Endothelial cell of umbilical vein (primary cell): ENCODE measurements around the gene MTNR1B. TPM values are rescaled to one million over a fixed set of nuclear protein-coding genes. Genes with fewer than 3 reads are reported as not detected.
A peak's percentile ranks its signal among the peaks of the same experiment; 100 is the strongest.

Experiments used
- BruUV-seq: library from RNA; stranded (reverse); fragments of 400-500 nt; replicated peaks from 2 replicates; lab custom pipeline; 2021; lab: Mats Ljungman, UMichigan
- CTCF ChIA-PET: fragments of 300-600, 350-600 bp; sonication (Branson Sonifier 250); formaldehyde crosslinking; loops from one replicate; lab custom pipeline; 2021; ENCODE audit warnings: antibody characterized with exemption, inconsistent platforms; lab: Charles Lee
- POLR2A ChIA-PET: fragments of 300-600, 350-600 bp; sonication (Branson Sonifier 250); formaldehyde crosslinking; loops from one replicate; lab custom pipeline; 2021; ENCODE audit warnings: antibody characterized with exemption, inconsistent platforms; lab: Charles Lee
- DNase-seq: peaks from one replicate; pipeline ENCODE4 v3.0.0-alpha.2; 2011; ENCODE audit warnings: low read depth, low spot score
- FAIRE-seq: peaks from 2 replicates; lab custom pipeline; 2011; peaks lifted over from hg19 to GRCh38; lab: Jason Lieb, UNC
- H2AFZ ChIP-seq: 2 replicates; pipeline ENCODE4 v1.6.0; 2012; ENCODE audit warnings: low read depth, low read length, control low read depth, inconsistent platforms
- H3K27ac ChIP-seq: 2 replicates; pipeline ENCODE4 v1.5.1; 2011; ENCODE audit warnings: low read depth, mild to moderate bottlenecking, control low read depth, low read length, moderate library complexity; ENCODE audit not compliant: insufficient read depth
- H3K27me3 ChIP-seq, 2 experiments: 2 replicates each; pipeline versions ENCODE4 v1.6.0 to v1.6.1; 2011; ENCODE audit warnings: low read length in 2 of 2, mixed read lengths in 1 of 2; ENCODE audit not compliant: control insufficient read depth in 2 of 2, insufficient read depth in 2 of 2
- H3K36me3 ChIP-seq, 2 experiments: 2 replicates in 1 of 2; 3 replicates in 1 of 2; pipeline ENCODE4 v1.5.1; 2011; ENCODE audit warnings: low read length in 2 of 2, mild to moderate bottlenecking in 1 of 2, moderate library complexity in 1 of 2; ENCODE audit not compliant: control insufficient read depth in 2 of 2, insufficient read depth in 2 of 2; ENCODE audit errors: extremely low read depth in 1 of 2
- H3K4me1 ChIP-seq: 3 replicates; pipeline ENCODE4 v1.5.1; 2011; ENCODE audit warnings: mild to moderate bottlenecking, low read length; ENCODE audit not compliant: control insufficient read depth, insufficient read depth; ENCODE audit errors: extremely low read depth
- H3K4me2 ChIP-seq: 2 replicates; pipeline ENCODE4 v1.6.1; 2011; ENCODE audit warnings: low read length, control low read depth, mixed read lengths; ENCODE audit not compliant: insufficient read depth
- H3K4me3 ChIP-seq, 3 experiments: fragments of 200-600 bp in 1 of 3; sonication (generic), shearing (Covaris generic) in 1 of 3; replicated peaks in 1 of 3; 2 replicates each; pipeline ENCODE4 v1.5.1; 2011 to 2016; ENCODE audit warnings: control low read depth in 3 of 3, low read length in 3 of 3, mild to moderate bottlenecking in 2 of 3, inconsistent platforms in 1 of 3, low read depth in 1 of 3, moderate library complexity in 1 of 3; ENCODE audit not compliant: insufficient read depth in 1 of 3
- H3K79me2 ChIP-seq: 2 replicates; pipeline ENCODE4 v1.6.0; 2012; ENCODE audit warnings: low read length, inconsistent platforms; ENCODE audit not compliant: control insufficient read depth, insufficient read depth
- H3K9ac ChIP-seq: replicated peaks from 2 replicates; pipeline ENCODE3; 2011; ENCODE audit warnings: low read length, control low read depth; ENCODE audit not compliant: insufficient read depth; ENCODE audit errors: extremely low read depth
- H3K9me1 ChIP-seq: replicated peaks from 3 replicates; pipeline ENCODE4 v1.6.0; 2011; ENCODE audit warnings: mild to moderate bottlenecking, low read length; ENCODE audit not compliant: control insufficient read depth, insufficient read depth; ENCODE audit errors: extremely low read depth
- H3K9me3 ChIP-seq: replicated peaks from 2 replicates; pipeline ENCODE4 v1.5.1; 2012; ENCODE audit warnings: low read length, inconsistent platforms; ENCODE audit not compliant: control insufficient read depth, insufficient read depth
- H4K20me1 ChIP-seq: replicated peaks from 2 replicates; pipeline ENCODE3; 2011; ENCODE audit warnings: mild to moderate bottlenecking, low read length; ENCODE audit not compliant: control insufficient read depth, insufficient read depth; ENCODE audit errors: extremely low read depth
- CTCF ChIP-seq, 2 donors: IDR thresholded peaks; 1 replicate in 1 of 2; 2 replicates in 1 of 2; pipeline ENCODE4 v1.5.1; 2011; ENCODE audit warnings: low read length in 2 of 2, mild to moderate bottlenecking in 2 of 2, moderate library complexity in 2 of 2, control low read depth in 1 of 2, inconsistent platforms in 1 of 2, low read depth in 1 of 2; ENCODE audit not compliant: insufficient read depth in 1 of 2; ENCODE audit errors: extremely low read depth in 1 of 2
- EZH2 ChIP-seq: IDR thresholded peaks from 2 replicates; pipeline ENCODE4 v1.6.1; 2012; ENCODE audit warnings: borderline replicate concordance, low read depth, mild to moderate bottlenecking, moderate library complexity, low read length, inconsistent platforms; ENCODE audit not compliant: severe bottlenecking
- FOS ChIP-seq: IDR thresholded peaks from 2 replicates; pipeline ENCODE4 v1.6.1; 2011; ENCODE audit warnings: mild to moderate bottlenecking, low read length, moderate library complexity, borderline replicate concordance; ENCODE audit not compliant: insufficient read depth
- GATA2 ChIP-seq: IDR thresholded peaks from 2 replicates; pipeline ENCODE4 v1.7.0; 2011; ENCODE audit warnings: low read depth, mild to moderate bottlenecking, moderate library complexity, mixed read lengths, low read length; ENCODE audit not compliant: insufficient read length, insufficient read depth
- JUN ChIP-seq: IDR thresholded peaks from 2 replicates; pipeline ENCODE4 v1.6.1; 2011; ENCODE audit warnings: borderline replicate concordance, low read depth; ENCODE audit not compliant: insufficient read length, insufficient read depth
- MYC ChIP-seq: IDR thresholded peaks from one replicate; pipeline ENCODE4 v1.6.1; 2011; ENCODE audit warnings: mild to moderate bottlenecking, low read depth, low read length
- POLR2A ChIP-seq: IDR thresholded peaks from 2 replicates; pipeline ENCODE4 v1.6.1; 2012; ENCODE audit warnings: low read depth, mild to moderate bottlenecking, control low read depth, low read length
- POLR2AphosphoS5 ChIP-seq: IDR thresholded peaks from 2 replicates; pipeline ENCODE4 v1.6.1; 2012; ENCODE audit warnings: low read depth, mild to moderate bottlenecking, control low read depth, low read length, moderate library complexity; ENCODE audit not compliant: insufficient read depth
- dilution Hi-C: fragments of 300-500 bp; cut with MboI; formaldehyde crosslinking; loops from one replicate; pipeline ENCODE4 v1.15.0; 2019; ENCODE audit warnings: low sequenced_read_pairs; ENCODE audit not compliant: extremely low pct_ligation_motif_present
- intact Hi-C: fragments of 100-400 bp; cut with micrococcal nuclease; formaldehyde crosslinking; loops from one replicate; pipeline ENCODE4 v1.10.0; 2022
- polyA plus RNA-seq, 4 experiments: library from polyadenylated mRNA; depleted of rRNA in 3 of 4; stranded (reverse) in 3 of 4; unstranded in 1 of 4; fragments of >200 nt; gene quantifications; 2 replicates each; pipeline versions ENCODE4 v1.2.1 to v1.2.3, GENCODE V29; 2011 to 2012; ENCODE audit warnings: missing spikeins in 1 of 4
- total RNA-seq: library from RNA; stranded (reverse); gene quantifications from 2 replicates; pipeline ENCODE4 v1.2.3, GENCODE V29; 2021
- TF ChIP-seq, protein P1 (sequence below): IDR thresholded peaks from 2 replicates; pipeline ENCODE4 v1.6.1; 2011; ENCODE audit not compliant: insufficient read depth, insufficient read length

MTNR1B gene
- total and polyA plus RNA-seq, 2 donors (not counting 3 experiments of a cell fraction or from before 2014, with no cell fraction given): not detected

DNA sequence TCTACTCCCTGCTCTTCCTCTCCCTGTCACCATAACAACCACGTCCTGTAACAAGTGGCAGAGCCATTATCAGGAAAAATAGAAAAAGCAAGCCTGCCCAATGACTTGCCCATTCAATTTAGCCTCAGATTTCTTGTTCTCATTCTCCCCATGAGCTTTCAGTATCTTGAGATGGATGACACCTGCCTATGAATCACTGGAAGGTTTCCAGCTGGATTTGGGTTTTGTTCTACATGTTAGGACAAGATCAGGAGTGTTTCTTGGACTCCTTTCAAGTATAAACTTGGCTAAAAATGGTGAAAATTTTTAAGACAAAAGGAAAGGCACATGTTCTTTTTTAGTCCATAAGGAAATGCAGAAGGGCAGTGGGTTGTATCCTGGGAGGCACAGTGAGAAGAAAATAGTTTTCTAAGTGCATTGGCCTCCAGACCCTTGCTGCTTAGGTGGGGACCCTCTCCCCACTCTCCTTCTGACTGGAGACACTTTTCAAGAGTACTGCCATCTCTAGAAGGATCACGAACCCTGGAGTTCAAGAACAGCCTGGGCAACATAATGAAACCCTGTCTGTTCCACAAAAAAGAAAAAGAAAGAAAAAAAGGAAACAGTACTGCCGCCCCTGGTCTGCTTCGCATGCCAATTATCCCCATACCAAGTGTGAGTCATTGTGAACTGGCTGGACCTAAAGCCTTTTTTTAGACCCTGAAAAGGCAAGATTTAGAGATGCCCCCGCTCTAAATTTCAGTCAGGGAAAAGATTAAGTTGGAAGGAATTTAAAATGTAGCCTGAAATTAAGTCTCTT is 51.0 kb downstream of the MTNR1B start:
- no peaks in the 10 kb centered on the region for H3K36me3 ChIP-seq
- FAIRE-seq (no peak), DNase-seq (peak; percentile 50)
- H3K9me3 ChIP-seq: no peaks in the 10 kb centered on the region
- H3K4me2 ChIP-seq: no peak overlapping the region
- no TSS peak for BruUV-seq
- TF ChIP-seq CTCF (IDR thresholded peaks at IDR 0.05; ENCODE audit: extremely low read depth in 1 of 2, insufficient read depth in 1 of 2, low read depth in 1 of 2, low read length in 2 of 2) (no peak), POLR2AphosphoS5 (no peak), EZH2 (no peak), MYC (no peak), GATA2 (no peak), FOS (no peak), POLR2A (no peak), JUN (no peak)
- TF ChIP-seq, protein P1, sequence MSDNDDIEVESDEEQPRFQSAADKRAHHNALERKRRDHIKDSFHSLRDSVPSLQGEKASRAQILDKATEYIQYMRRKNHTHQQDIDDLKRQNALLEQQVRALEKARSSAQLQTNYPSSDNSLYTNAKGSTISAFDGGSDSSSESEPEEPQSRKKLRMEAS: no peak
- no peaks in the 10 kb centered on the region for H4K20me1 ChIP-seq
- ChIA-PET CTCF (no interaction called here), POLR2A (no interaction called here)
- no peak overlapping the region for H3K27ac ChIP-seq
- dilution Hi-C loops: no loop called here
- H2AFZ ChIP-seq: peak overlapping the region; percentile 34
- H3K79me2 ChIP-seq: no peaks in the 10 kb centered on the region
- intact Hi-C loops: no loop called here
- H3K9me1 ChIP-seq: no peaks in the 10 kb centered on the region
- no peaks in the 10 kb centered on the region for H3K4me1 ChIP-seq
- H3K4me3 ChIP-seq: no peak overlapping the region
- no peaks in the 10 kb centered on the region for H3K27me3 ChIP-seq
- H3K9ac ChIP-seq: no peak overlapping the region
